Measurements from ENCODE around the gene RAD23A. TPM values are rescaled to one million over a fixed set of nuclear protein-coding genes. Genes with fewer than 3 reads are reported as not detected.
"Not testable (repeated sequence)": the region's sequence is repeated elsewhere in the genome, so short reads cannot be mapped to it uniquely, and the experiment has no call there.

The RAD23A gene
- total and polyA plus RNA-seq, 3 experiments from 2014 or later, result 115 to 230 (median 227) TPM

GRCh38 chr19:12953799-12954611, 8.3 kb downstream of the RAD23A start:
- ChIA-PET CTCF (interaction anchor here (0.6 to 4.1 kb wide), 4 partner anchors 12 to 69 kb away, joined by 3 to 30 read pairs (median 12); no protein-coding TSS in a partner anchor), POLR2A (interaction anchor here (0.5 to 0.7 kb wide), 2 partner anchors 8 to 1124 kb away, joined by 3 to 13 read pairs; no protein-coding TSS in a partner anchor)
- Mint-ChIP-seq H3K4me1 (peaks cover 23 to 35% (median 24%) of the 10 kb centered on the region in 3 donors), H3K27ac (peak overlapping the region in 7 of 8 donors; percentile 50 to 91 (median 65)), H3K36me3 (peaks cover 0 to 69% (median 2%) of the 10 kb centered on the region in 3 donors), H3K27me3 (no peaks in the 10 kb centered on the region), H3K9me3 (no peaks in the 10 kb centered on the region), H3K4me3 (peak overlapping the region in 5 of 7 donors; percentile 35 to 93 (median 85))
- no peaks in the 10 kb centered on the region for H3K27me3 ChIP-seq (ENCODE audit: insufficient read depth, low read length, poor library complexity, severe bottlenecking)
- no peak for DNase-seq
- H3K27ac ChIP-seq (ENCODE audit: low read depth, low read length), result no peak overlapping the region
- H3K9me3 ChIP-seq (ENCODE audit: low read length), result no peaks in the 10 kb centered on the region
- no peak overlapping the region for H3K4me3 ChIP-seq (ENCODE audit: low read length)
- peaks cover 15% of the 10 kb centered on the region for H3K4me1 ChIP-seq (ENCODE audit: insufficient read depth, low read length)
- peaks cover 30% of the 10 kb centered on the region for H3K36me3 ChIP-seq (ENCODE audit: insufficient read depth, low read length)

GRCh38 chr19:12954612-12954962, 8.9 kb downstream of the RAD23A start:
- DNase-seq, result no peak
- H3K27me3 ChIP-seq (ENCODE audit: insufficient read depth, low read length, poor library complexity, severe bottlenecking), result no peaks in the 10 kb centered on the region
- H3K4me3 ChIP-seq (ENCODE audit: low read length), result no peak overlapping the region
- Mint-ChIP-seq H3K9me3 (no peaks in the 10 kb centered on the region), H3K4me3 (peak overlapping the region; percentile 7 to 93 (median 85)), H3K27ac (peak overlapping the region; percentile 51 to 91 (median 67)), H3K27me3 (no peaks in the 10 kb centered on the region), H3K36me3 (peaks cover 0 to 63% (median 2%) of the 10 kb centered on the region in 3 donors), H3K4me1 (peaks cover 23 to 35% (median 24%) of the 10 kb centered on the region in 3 donors)
- ChIA-PET POLR2A (interaction anchor here (0.7 to 1.1 kb wide), 2 partner anchors 8 to 69 kb away, joined by 3 read pairs; no protein-coding TSS in a partner anchor), CTCF (interaction anchor here (3.8 kb wide), 1 partner anchor 11 kb away, joined by 30 read pairs; no protein-coding TSS in a partner anchor)
- peaks cover 15% of the 10 kb centered on the region for H3K4me1 ChIP-seq (ENCODE audit: insufficient read depth, low read length)
- H3K27ac ChIP-seq (ENCODE audit: low read depth, low read length), result no peak overlapping the region
- no peaks in the 10 kb centered on the region for H3K9me3 ChIP-seq (ENCODE audit: low read length)
- H3K36me3 ChIP-seq (ENCODE audit: insufficient read depth, low read length), result peaks cover 24% of the 10 kb centered on the region

- ChIA-PET POLR2A (interaction anchor here (1.1 to 1.8 kb wide), 2 partner anchors 9 to 70 kb away, joined by 3 to 12 read pairs; partner anchors contain the start of gene RAD23A), CTCF (interaction anchor here (0.8 to 3.8 kb wide), 3 partner anchors 10 to 227 kb away, joined by 3 to 30 read pairs (median 4); no protein-coding TSS in a partner anchor)
- not testable (repeated sequence) for H3K27ac ChIP-seq (ENCODE audit: low read depth, low read length); DNase-seq; H3K9me3 ChIP-seq (ENCODE audit: low read length); H3K9me3 Mint-ChIP-seq; H3K4me3 ChIP-seq (ENCODE audit: low read length); H3K27me3 Mint-ChIP-seq; H3K27me3 ChIP-seq (ENCODE audit: insufficient read depth, low read length, poor library complexity, severe bottlenecking)
- peak overlapping the region; percentile 82 to 93 (median 86) for H3K4me3 Mint-ChIP-seq
- peaks cover 22 to 30% (median 24%) of the 10 kb centered on the region in 3 donors for H3K4me1 Mint-ChIP-seq
- Histone ChIP-seq H3K4me1 (ENCODE audit: insufficient read depth, low read length) (peaks cover 15% of the 10 kb centered on the region), H3K36me3 (ENCODE audit: insufficient read depth, low read length) (peaks cover 18% of the 10 kb centered on the region)
- H3K36me3 Mint-ChIP-seq, result peaks cover 0 to 53% (median 0%) of the 10 kb centered on the region in 3 donors
- H3K27ac Mint-ChIP-seq, result peak overlapping the region; percentile 65 to 95 (median 88)
These were observed 9.9 kb downstream of the RAD23A start for GRCh38 chr19:12955575-12955974.

GRCh38 chr19:12955996-12956395, 10.3 kb downstream of the RAD23A start:
- H3K4me1 Mint-ChIP-seq, result peaks cover 22 to 30% (median 24%) of the 10 kb centered on the region in 3 donors
- H3K4me1 ChIP-seq (ENCODE audit: insufficient read depth, low read length), result peaks cover 15% of the 10 kb centered on the region
- DNase-seq, result no peak
- H3K27ac Mint-ChIP-seq, result peak overlapping the region; percentile 65 to 95 (median 88)
- no peaks in the 10 kb centered on the region for H3K27me3 Mint-ChIP-seq
- H3K27me3 ChIP-seq (ENCODE audit: insufficient read depth, low read length, poor library complexity, severe bottlenecking), result no peaks in the 10 kb centered on the region
- H3K9me3 Mint-ChIP-seq, result no peaks in the 10 kb centered on the region
- peaks cover 0 to 49% (median 0%) of the 10 kb centered on the region in 3 donors for H3K36me3 Mint-ChIP-seq
- ChIA-PET CTCF (interaction anchor here (0.8 to 3.8 kb wide), 4 partner anchors 10 to 226 kb away, joined by 3 to 30 read pairs (median 4); no protein-coding TSS in a partner anchor), POLR2A (interaction anchor here (0.5 to 1.8 kb wide), 3 partner anchors 9 to 240 kb away, joined by 3 to 12 read pairs (median 3); partner anchors contain the start of gene RAD23A)
- no peaks in the 10 kb centered on the region for H3K9me3 ChIP-seq (ENCODE audit: low read length)
- peaks cover 18% of the 10 kb centered on the region for H3K36me3 ChIP-seq (ENCODE audit: insufficient read depth, low read length)
- H3K4me3 Mint-ChIP-seq, result peak overlapping the region; percentile 82 to 93 (median 86)
- no peak overlapping the region for H3K27ac ChIP-seq (ENCODE audit: low read depth, low read length)
- H3K4me3 ChIP-seq (ENCODE audit: low read length), result peak overlapping the region; percentile 73

GRCh38 chr19:12956446-12957388, 11.1 kb downstream of the RAD23A start, which contains the start of gene GADD45GIP1:
Gene GADD45GIP1 (minus strand): TSS chr19:12957223. CDS start chr19:12957212, 11 bp downstream.
- Histone ChIP-seq H3K9me3 (ENCODE audit: low read length) (no peaks in the 10 kb centered on the region), H3K27me3 (ENCODE audit: insufficient read depth, low read length, poor library complexity, severe bottlenecking) (no peaks in the 10 kb centered on the region), H3K36me3 (ENCODE audit: insufficient read depth, low read length) (peaks cover 16% of the 10 kb centered on the region), H3K27ac (ENCODE audit: low read depth, low read length) (peak within 1 kb of the TSS; percentile 67), H3K4me1 (ENCODE audit: insufficient read depth, low read length) (peaks cover 15% of the 10 kb centered on the region), H3K4me3 (ENCODE audit: low read length) (peak within 1 kb of the TSS; percentile 73)
- Mint-ChIP-seq H3K4me3 (peak within 1 kb of the TSS; percentile 86 to 93 (median 89)), H3K9me3 (no peaks in the 10 kb centered on the region), H3K4me1 (peaks cover 22 to 30% (median 24%) of the 10 kb centered on the region in 3 donors), H3K36me3 (peaks cover 0 to 42% (median 0%) of the 10 kb centered on the region in 3 donors), H3K27ac (peak within 1 kb of the TSS; percentile 65 to 95 (median 92)), H3K27me3 (no peaks in the 10 kb centered on the region)
- peak; percentile 63 to 85 (median 75) for DNase-seq
- ChIA-PET CTCF (interaction anchor here (0.9 to 3.8 kb wide), 4 partner anchors 9 to 71 kb away, joined by 3 to 30 read pairs (median 4); no protein-coding TSS in a partner anchor), POLR2A (interaction anchor here (0.5 to 1.8 kb wide), 4 partner anchors 9 to 241 kb away, joined by 3 to 12 read pairs (median 4); partner anchors contain the start of gene RAD23A)

- Histone ChIP-seq H3K4me3 (ENCODE audit: low read length) (peak overlapping the region; percentile 73), H3K4me1 (ENCODE audit: insufficient read depth, low read length) (peaks cover 15% of the 10 kb centered on the region), H3K27ac (ENCODE audit: low read depth, low read length) (peak overlapping the region; percentile 67)
- Mint-ChIP-seq H3K27ac (peak overlapping the region; percentile 65 to 94 (median 92)), H3K36me3 (peaks cover 0 to 34% (median 0%) of the 10 kb centered on the region in 3 donors), H3K4me1 (peaks cover 22 to 30% (median 24%) of the 10 kb centered on the region in 3 donors), H3K4me3 (peak overlapping the region; percentile 84 to 93 (median 89))
- POLR2A ChIA-PET, result interaction anchor here (0.7 to 1.8 kb wide), 2 partner anchors 8 to 10 kb away, joined by 5 to 12 read pairs; partner anchors contain the start of gene RAD23A
- not testable (repeated sequence) for H3K27me3 Mint-ChIP-seq; DNase-seq; H3K9me3 Mint-ChIP-seq; H3K9me3 ChIP-seq (ENCODE audit: low read length); H3K27me3 ChIP-seq (ENCODE audit: insufficient read depth, low read length, poor library complexity, severe bottlenecking); H3K36me3 ChIP-seq (ENCODE audit: insufficient read depth, low read length)
- CTCF ChIA-PET, result interaction anchor here (0.7 to 3.8 kb wide), 3 partner anchors 8 to 763 kb away, joined by 3 to 30 read pairs (median 4); no protein-coding TSS in a partner anchor
These were observed 11.8 kb downstream of the RAD23A start for GRCh38 chr19:12957389-12957952.

Measured in CD8-positive, alpha-beta memory T cell (primary cell).